ENCODE measurements around the gene S100PBP. TPM values are rescaled to one million over a fixed set of nuclear protein-coding genes. Genes with fewer than 3 reads are reported as not detected.

The S100PBP gene
- total and polyA plus RNA-seq, 12 donors, result 3.7 to 19.2 (median 11.5) TPM

DNA sequence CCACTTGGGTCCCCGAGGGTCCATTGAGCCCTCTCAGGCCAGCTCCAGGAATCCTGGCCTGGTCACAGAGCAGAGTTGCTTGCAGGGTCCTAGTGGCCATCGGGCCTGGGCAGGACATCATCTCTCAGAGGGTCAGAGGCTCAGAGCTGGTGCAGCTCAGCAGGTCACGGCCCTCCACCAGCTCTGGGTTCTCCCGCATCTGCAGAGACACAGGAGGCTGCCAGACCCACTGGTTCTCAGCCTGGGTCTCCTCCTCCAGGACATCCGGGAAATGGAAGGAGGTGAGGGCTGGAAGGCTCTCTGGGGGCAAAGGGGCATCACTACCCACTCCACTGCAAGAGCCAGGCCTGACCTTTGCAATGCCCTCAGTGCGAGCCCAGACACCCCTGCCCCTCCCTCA lies 77.2 kb downstream of the S100PBP start:
- no peaks in the 10 kb centered on the region for H3K9me3 ChIP-seq
- 83 to 90% methylated on average over 6 of the region's 6 CpGs for WGBS, 2 donors
- no peak for DNase-seq

DNA sequence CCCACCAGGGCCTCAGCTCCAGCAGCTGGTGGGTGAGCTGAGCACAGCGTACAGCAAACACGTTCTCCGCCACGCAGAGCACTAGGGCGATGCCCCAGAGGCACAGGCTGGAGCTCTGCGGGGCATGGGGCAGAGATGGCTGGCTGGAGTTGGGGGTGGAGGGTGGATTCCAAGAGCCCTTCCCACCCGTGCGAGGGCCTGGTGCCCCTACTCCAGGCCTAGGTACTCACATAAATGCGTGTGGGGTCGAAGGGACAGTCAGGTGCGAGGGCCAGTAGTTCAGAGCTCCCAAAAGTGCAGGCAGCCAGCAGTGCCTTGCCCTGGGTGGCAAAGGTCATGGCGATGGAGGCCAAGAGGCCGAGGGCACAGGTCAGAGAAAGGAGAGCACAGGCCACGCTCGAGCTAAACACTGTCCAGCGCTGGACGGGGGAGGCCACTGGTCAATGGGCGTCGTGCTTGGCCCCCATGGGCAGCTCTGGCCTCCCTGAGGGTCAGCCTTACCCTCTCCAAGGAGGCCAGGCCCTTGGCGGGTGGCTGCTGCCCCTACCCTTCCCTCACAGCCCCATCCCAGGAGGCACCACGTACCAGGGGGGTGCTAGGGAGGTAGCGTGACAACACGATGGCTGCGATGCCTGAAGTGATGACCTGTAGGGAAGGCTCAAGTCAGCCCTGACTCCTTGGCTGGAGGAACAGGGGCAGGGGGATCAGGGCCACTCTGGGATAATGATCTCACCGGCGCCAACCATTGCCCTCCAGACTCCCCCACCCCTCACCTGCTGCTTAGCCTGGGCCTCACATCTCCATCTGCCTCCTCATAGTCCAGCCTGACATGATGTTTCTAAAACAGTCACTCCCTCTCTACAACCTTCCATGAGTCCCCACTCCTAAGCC lies 78.1 kb downstream of the S100PBP start:
- Histone ChIP-seq H3K9me3 (no peaks in the 10 kb centered on the region), H3K27me3 (peaks cover 7 to 60% (median 35%) of the 10 kb centered on the region in 7 donors), H3K27ac (no peak overlapping the region), H3K4me1 (peaks cover 2 to 16% (median 12%) of the 10 kb centered on the region in 9 donors), H3K36me3 (no peaks in the 10 kb centered on the region), H3K4me3 (no peak overlapping the region)
- DNase-seq (no peak), ATAC-seq (no peak)
- TF ChIP-seq, protein P1, sequence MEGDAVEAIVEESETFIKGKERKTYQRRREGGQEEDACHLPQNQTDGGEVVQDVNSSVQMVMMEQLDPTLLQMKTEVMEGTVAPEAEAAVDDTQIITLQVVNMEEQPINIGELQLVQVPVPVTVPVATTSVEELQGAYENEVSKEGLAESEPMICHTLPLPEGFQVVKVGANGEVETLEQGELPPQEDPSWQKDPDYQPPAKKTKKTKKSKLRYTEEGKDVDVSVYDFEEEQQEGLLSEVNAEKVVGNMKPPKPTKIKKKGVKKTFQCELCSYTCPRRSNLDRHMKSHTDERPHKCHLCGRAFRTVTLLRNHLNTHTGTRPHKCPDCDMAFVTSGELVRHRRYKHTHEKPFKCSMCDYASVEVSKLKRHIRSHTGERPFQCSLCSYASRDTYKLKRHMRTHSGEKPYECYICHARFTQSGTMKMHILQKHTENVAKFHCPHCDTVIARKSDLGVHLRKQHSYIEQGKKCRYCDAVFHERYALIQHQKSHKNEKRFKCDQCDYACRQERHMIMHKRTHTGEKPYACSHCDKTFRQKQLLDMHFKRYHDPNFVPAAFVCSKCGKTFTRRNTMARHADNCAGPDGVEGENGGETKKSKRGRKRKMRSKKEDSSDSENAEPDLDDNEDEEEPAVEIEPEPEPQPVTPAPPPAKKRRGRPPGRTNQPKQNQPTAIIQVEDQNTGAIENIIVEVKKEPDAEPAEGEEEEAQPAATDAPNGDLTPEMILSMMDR (IDR thresholded peaks at IDR 0.05), result no peak
- intact Hi-C loops (cut with DNase I), result no loop called here
- 92 to 93% methylated on average over 26 of the region's 26 CpGs for WGBS, 2 donors

More for the DNA sequence above, 77.2 kb downstream of the S100PBP start:
- no peak overlapping the region for H3K27ac ChIP-seq
- intact Hi-C loops (cut with DNase I), result no loop called here
- ATAC-seq, result no peak
- no peaks in the 10 kb centered on the region for H3K36me3 ChIP-seq
- TF ChIP-seq, protein P1 (IDR thresholded peaks at IDR 0.05), result no peak
- no peak overlapping the region for H3K4me3 ChIP-seq
- H3K27me3 ChIP-seq, result peaks cover 7 to 55% (median 37%) of the 10 kb centered on the region in 7 donors
- H3K4me1 ChIP-seq, result peaks cover 2 to 12% (median 8%) of the 10 kb centered on the region in 9 donors

DNA sequence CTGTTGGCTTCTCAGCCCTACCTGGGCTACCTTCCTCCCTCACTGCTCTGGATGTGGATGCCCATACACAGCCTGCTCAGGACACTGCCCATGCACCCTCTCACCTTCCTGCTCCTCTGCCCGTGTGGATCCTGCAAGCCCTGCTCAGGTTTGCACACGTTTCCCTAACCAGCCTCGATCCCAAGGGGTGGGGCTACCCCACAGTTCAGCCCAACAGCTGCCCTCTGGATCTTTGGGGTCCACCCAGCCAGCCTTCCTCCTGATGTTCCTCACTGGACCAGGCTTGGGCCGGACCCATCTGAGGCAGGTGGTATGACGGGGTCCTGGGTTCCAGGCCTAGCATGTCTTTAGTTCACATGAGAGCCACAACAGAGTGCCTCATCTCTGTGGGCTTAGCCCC lies 79.0 kb downstream of the S100PBP start:
- DNase-seq (no peak), ATAC-seq (no peak)
- Histone ChIP-seq H3K4me3 (no peak overlapping the region), H3K36me3 (no peaks in the 10 kb centered on the region), H3K27me3 (peaks cover 7 to 58% (median 26%) of the 10 kb centered on the region in 7 donors), H3K27ac (no peak overlapping the region), H3K9me3 (no peaks in the 10 kb centered on the region), H3K4me1 (peaks cover 2 to 20% (median 17%) of the 10 kb centered on the region in 9 donors)
- WGBS, 2 donors, result 83 to 87% methylated on average over 5 of the region's 5 CpGs
- intact Hi-C loops (cut with DNase I), result no loop called here
- TF ChIP-seq, protein P1 (IDR thresholded peaks at IDR 0.05), result no peak

DNA sequence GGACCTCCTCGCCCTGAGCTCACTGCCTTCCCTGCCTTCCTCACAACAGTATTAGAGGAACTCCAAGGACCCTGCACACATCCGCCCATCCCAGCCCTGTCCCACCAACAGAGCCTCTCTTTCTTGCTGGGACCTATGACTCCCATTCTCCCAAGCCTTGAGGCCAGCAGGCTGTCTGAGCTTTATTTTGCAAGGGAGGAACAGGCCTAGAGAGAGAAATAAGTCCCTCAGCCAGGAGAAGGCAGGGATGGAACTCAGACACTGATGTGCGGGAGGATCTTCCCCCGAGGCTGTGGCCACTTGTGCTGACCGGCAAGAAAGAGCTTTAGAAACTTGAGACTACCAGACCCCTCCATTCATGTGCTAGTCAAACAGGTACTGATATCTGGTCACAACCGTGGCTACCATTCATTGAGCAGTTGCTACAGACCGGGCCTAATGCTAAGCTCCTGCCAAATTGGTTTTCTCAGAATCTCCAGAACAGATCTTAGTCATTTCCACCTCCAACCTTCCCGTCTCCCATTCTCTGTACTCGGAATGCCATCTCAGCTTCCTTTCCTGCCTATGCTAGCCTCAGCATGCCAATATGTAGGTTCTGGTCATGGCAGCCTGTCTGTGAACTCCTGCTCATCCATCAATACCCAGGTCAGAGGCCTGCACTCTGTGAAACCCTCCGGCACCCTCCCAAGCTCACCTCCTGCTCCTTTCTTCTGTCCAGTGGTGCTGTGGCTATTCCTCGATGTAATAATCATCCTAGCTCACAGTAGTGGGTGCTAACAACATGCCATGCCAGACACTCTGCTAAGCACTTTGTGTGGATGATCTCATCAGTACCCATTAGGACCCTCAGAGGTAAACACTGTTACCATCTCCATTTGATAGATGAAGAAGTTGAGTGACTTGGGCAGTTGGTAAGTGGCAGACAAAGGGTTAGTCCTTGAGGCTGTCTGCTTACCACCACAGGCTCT lies 79.9 kb downstream of the S100PBP start:
- DNase-seq (no peak), ATAC-seq (no peak)
- TF ChIP-seq, protein P1 (IDR thresholded peaks at IDR 0.05), result no peak
- Histone ChIP-seq H3K27ac (no peak overlapping the region), H3K9me3 (no peaks in the 10 kb centered on the region), H3K27me3 (peaks cover 6 to 58% (median 20%) of the 10 kb centered on the region in 7 donors), H3K4me3 (no peak overlapping the region), H3K36me3 (no peaks in the 10 kb centered on the region), H3K4me1 (peaks cover 2 to 22% (median 17%) of the 10 kb centered on the region in 9 donors)
- 79 to 82% methylated on average over 11 of the region's 11 CpGs for WGBS, 2 donors
- intact Hi-C loops (cut with DNase I), result no loop called here

Measured in heart right ventricle (tissue), 16 donors.